ENCODE measurements around the gene ADAMTSL1. TPM values are rescaled to one million over a fixed set of nuclear protein-coding genes. Genes with fewer than 3 reads are reported as not detected.

Gene ADAMTSL1
- total RNA-seq, 6 experiments from 2014 or later = 0.73 to 2.1 (median 0.89) TPM

DNA sequence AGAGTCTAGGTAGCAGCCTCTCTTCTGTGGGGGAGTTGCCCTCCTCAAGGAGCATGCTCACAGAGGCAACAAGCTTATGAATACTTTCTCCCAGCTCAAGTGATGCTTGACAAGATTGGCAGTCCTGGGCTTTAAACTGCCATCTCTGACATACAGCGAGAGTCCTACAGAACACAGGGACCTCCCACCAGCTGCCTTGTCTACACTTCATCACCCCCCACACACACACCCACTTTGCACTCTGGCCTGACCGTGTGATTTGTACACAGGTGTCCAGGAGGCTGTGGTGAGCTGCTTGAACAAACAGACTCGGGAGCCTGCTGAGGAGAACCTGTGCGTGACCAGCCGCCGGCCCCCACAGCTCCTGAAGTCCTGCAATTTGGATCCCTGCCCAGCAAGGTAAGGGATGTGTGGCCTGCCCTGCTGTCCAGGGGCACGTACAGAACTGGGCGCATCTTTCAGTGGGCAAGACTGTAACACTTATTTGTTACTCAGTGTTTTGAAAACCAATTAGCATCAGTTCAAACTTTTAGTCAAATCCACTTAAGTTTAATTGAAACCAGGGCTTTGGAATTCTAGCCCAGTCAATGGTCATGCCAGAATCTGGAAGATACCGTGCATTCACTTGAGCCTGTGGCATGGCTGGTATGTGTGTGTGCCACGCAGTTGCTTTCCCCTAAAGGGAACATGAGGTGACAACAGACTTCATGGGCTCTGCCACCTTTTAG is 247.5 kb downstream of the ADAMTSL1 start:
- 57% methylated on average over 4 of the region's 10 CpGs for WGBS (ENCODE audit: insufficient coverage, low coverage, low lambda C conversion rate, missing lambda C conversion rate)
- Histone ChIP-seq H3K36me3 (no peaks in the 10 kb centered on the region), H3K9me3 (no peaks in the 10 kb centered on the region), H3K27me3 (no peaks in the 10 kb centered on the region), H3K27ac (no peak overlapping the region), H3K4me3 (no peak overlapping the region), H3K4me1 (no peaks in the 10 kb centered on the region)
- intact Hi-C loops (cut with DNase I) = no loop called here
- TF ChIP-seq, protein P1, sequence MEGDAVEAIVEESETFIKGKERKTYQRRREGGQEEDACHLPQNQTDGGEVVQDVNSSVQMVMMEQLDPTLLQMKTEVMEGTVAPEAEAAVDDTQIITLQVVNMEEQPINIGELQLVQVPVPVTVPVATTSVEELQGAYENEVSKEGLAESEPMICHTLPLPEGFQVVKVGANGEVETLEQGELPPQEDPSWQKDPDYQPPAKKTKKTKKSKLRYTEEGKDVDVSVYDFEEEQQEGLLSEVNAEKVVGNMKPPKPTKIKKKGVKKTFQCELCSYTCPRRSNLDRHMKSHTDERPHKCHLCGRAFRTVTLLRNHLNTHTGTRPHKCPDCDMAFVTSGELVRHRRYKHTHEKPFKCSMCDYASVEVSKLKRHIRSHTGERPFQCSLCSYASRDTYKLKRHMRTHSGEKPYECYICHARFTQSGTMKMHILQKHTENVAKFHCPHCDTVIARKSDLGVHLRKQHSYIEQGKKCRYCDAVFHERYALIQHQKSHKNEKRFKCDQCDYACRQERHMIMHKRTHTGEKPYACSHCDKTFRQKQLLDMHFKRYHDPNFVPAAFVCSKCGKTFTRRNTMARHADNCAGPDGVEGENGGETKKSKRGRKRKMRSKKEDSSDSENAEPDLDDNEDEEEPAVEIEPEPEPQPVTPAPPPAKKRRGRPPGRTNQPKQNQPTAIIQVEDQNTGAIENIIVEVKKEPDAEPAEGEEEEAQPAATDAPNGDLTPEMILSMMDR (IDR thresholded peaks at IDR 0.05) = no peak
- TF ChIP-seq POLR2A (IDR thresholded peaks at IDR 0.05) = no peak
- ATAC-seq = no peak
- no peak for DNase-seq

- Histone ChIP-seq H3K9me3 (no peaks in the 10 kb centered on the region), H3K36me3 (no peaks in the 10 kb centered on the region), H3K4me1 (no peaks in the 10 kb centered on the region), H3K27me3 (no peaks in the 10 kb centered on the region), H3K27ac (no peak overlapping the region), H3K4me3 (no peak overlapping the region)
- DNase-seq (no peak), ATAC-seq (no peak)
- TF ChIP-seq POLR2A (IDR thresholded peaks at IDR 0.05) = no peak
- TF ChIP-seq, protein P1 (IDR thresholded peaks at IDR 0.05) = no peak
- intact Hi-C loops (cut with DNase I) = no loop called here
- 100% methylated on average over 2 of the region's 2 CpGs for WGBS (ENCODE audit: insufficient coverage, low coverage, low lambda C conversion rate, missing lambda C conversion rate)
Observed at GRCh38 chr9:18721995-18722310, 248.0 kb downstream of the ADAMTSL1 start.

DNA sequence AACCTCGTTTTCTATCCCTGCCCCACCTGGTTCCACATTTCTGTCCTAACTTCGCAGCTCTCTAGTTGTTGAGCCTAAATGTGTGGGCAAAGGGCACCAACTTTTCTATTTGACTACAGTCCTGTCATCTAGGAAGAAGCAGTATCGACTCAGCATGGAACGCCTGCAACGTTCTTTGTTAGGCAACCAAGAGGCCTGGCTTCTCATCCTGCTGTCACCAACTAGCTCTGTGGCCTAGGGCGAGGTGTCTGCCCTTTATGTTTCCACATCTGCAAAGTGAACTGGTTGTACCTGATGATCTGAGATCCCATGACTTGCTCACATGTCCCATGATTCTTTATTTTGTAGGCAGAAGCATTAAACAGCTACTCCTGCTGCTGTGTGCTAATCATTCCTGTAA is 248.9 kb downstream of the ADAMTSL1 start:
- Histone ChIP-seq H3K36me3 (no peaks in the 10 kb centered on the region), H3K9me3 (no peaks in the 10 kb centered on the region), H3K4me1 (no peaks in the 10 kb centered on the region), H3K27ac (no peak overlapping the region), H3K4me3 (no peak overlapping the region), H3K27me3 (no peaks in the 10 kb centered on the region)
- no peak for TF ChIP-seq POLR2A (IDR thresholded peaks at IDR 0.05)
- TF ChIP-seq, protein P1 (IDR thresholded peaks at IDR 0.05) = no peak
- WGBS (ENCODE audit: insufficient coverage, low coverage, low lambda C conversion rate, missing lambda C conversion rate) = 57% methylated on average over 6 of the region's 6 CpGs
- ATAC-seq = no peak
- intact Hi-C loops (cut with DNase I) = no loop called here
- DNase-seq = no peak

DNA sequence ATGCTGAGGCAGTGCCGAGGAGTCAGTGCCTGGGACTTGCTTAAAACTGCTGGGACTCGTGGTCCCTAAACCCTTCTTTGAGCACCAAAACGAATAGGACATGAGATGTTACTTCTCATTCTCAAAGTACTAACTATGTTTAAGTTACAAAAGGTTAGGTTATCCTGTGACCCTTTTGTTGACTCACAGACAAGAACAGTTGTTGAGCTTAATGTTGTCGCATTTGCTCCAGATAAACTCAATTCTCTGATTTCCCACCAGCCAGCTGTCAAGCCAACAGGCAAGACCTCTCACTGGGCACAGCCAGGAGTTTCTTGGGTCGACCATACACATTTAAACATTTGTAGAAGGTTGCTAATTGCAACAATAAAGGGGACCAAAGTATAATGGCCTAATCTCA is 249.4 kb downstream of the ADAMTSL1 start:
- intact Hi-C loops (cut with DNase I) = no loop called here
- WGBS (ENCODE audit: insufficient coverage, low coverage, low lambda C conversion rate, missing lambda C conversion rate) = 74% methylated on average over 5 of the region's 5 CpGs
- H3K36me3 ChIP-seq = no peaks in the 10 kb centered on the region

More for the DNA sequence above, 249.4 kb downstream of the ADAMTSL1 start:
- Histone ChIP-seq H3K4me3 (no peak overlapping the region), H3K27ac (no peak overlapping the region), H3K9me3 (no peaks in the 10 kb centered on the region), H3K4me1 (no peaks in the 10 kb centered on the region), H3K27me3 (no peaks in the 10 kb centered on the region)
- ATAC-seq (no peak), DNase-seq (no peak)
- no peak for TF ChIP-seq POLR2A (IDR thresholded peaks at IDR 0.05)
- TF ChIP-seq, protein P1 (IDR thresholded peaks at IDR 0.05) = no peak

Measured in right lobe of liver (tissue), 6 donors.